ENCODE data around the gene NFKBIZ. TPM values are rescaled to one million over a fixed set of nuclear protein-coding genes. Genes with fewer than 3 reads are reported as not detected.

Gene NFKBIZ
- total RNA-seq, 1 donor from 2014 or later: 39.6 TPM

DNA sequence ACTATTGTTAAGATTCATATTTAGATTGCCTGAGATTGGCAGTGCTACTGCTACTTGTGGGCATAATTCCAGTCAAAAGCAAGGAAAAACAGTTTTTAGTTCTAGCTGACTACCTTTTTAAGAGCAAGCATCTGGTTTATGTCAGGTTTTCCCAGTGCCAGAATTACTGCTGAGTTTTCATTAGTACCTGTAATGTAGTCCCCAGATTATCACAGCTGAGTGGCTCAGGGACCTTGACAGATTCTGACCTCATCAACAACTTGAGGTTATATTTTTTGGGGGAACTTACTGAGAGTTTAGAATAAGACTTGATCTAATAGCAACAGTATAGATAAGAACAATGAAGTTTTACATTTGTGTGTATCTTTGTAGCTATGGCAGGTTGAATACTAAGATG is 39.3 kb upstream of the NFKBIZ start:
- Histone ChIP-seq H4K20me1 (ENCODE audit: insufficient read depth, low read length) (peaks cover 2% of the 10 kb centered on the region), H3K9ac (ENCODE audit: low read length) (no peak overlapping the region), H3K36me3 (ENCODE audit: insufficient read depth, low read length) (no peaks in the 10 kb centered on the region), H3K79me2 (ENCODE audit: insufficient read depth, low read length) (no peaks in the 10 kb centered on the region), H3K27ac (ENCODE audit: low read depth, low read length) (no peak overlapping the region), H3K4me2 (ENCODE audit: low read length) (no peak overlapping the region), H3K4me3 (ENCODE audit: insufficient read depth, low read depth, low read length) (no peak overlapping the region), H3K9me3 (ENCODE audit: insufficient read depth, low read depth, low read length) (no peaks in the 10 kb centered on the region), H3K27me3 (ENCODE audit: insufficient read depth, low read length) (no peaks in the 10 kb centered on the region), H3K4me1 (ENCODE audit: insufficient read depth, low read length) (no peaks in the 10 kb centered on the region), H2AFZ (ENCODE audit: low read depth, low read length) (no peak overlapping the region)
- Mint-ChIP-seq H3K9me3 (ENCODE audit: unreplicated experiment) (no peaks in the 10 kb centered on the region), H3K27ac (ENCODE audit: unreplicated experiment) (no peak overlapping the region), H3K36me3 (ENCODE audit: low read depth, unreplicated experiment) (no peaks in the 10 kb centered on the region), H3K4me1 (ENCODE audit: low read depth, unreplicated experiment) (no peaks in the 10 kb centered on the region), H3K4me3 (ENCODE audit: unreplicated experiment) (no peak overlapping the region), H3K27me3 (ENCODE audit: low read depth, unreplicated experiment) (no peaks in the 10 kb centered on the region)
- DNase-seq (ENCODE audit: low read depth) (no peak), FAIRE-seq (no peak)
- TF ChIP-seq, protein P1, sequence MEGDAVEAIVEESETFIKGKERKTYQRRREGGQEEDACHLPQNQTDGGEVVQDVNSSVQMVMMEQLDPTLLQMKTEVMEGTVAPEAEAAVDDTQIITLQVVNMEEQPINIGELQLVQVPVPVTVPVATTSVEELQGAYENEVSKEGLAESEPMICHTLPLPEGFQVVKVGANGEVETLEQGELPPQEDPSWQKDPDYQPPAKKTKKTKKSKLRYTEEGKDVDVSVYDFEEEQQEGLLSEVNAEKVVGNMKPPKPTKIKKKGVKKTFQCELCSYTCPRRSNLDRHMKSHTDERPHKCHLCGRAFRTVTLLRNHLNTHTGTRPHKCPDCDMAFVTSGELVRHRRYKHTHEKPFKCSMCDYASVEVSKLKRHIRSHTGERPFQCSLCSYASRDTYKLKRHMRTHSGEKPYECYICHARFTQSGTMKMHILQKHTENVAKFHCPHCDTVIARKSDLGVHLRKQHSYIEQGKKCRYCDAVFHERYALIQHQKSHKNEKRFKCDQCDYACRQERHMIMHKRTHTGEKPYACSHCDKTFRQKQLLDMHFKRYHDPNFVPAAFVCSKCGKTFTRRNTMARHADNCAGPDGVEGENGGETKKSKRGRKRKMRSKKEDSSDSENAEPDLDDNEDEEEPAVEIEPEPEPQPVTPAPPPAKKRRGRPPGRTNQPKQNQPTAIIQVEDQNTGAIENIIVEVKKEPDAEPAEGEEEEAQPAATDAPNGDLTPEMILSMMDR (IDR thresholded peaks at IDR 0.05; ENCODE audit: insufficient read depth, low read depth, low read length): no peak

DNA sequence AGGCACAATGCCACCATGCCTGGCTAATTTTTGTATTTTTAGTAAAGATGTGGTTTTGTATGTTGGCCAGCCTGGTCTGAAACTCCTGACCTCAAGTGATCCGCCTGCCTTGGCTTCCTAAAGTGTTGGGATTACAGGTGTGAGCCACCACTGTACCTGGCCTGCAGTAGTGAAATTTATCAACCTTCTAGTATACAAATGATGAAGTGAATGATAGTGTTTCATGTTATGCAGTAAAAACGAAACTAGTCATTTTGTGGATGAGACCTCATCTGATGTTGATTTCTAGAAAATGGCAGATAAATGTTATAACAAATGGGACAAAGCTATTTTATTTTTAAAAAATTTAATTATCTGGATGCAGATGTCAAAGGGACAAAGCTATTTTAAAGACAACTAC is 37.4 kb upstream of the NFKBIZ start:
- Mint-ChIP-seq H3K27me3 (ENCODE audit: low read depth, unreplicated experiment) (no peaks in the 10 kb centered on the region), H3K27ac (ENCODE audit: unreplicated experiment) (no peak overlapping the region), H3K36me3 (ENCODE audit: low read depth, unreplicated experiment) (peaks cover 7% of the 10 kb centered on the region), H3K4me1 (ENCODE audit: low read depth, unreplicated experiment) (peaks cover 2% of the 10 kb centered on the region), H3K9me3 (ENCODE audit: unreplicated experiment) (no peaks in the 10 kb centered on the region), H3K4me3 (ENCODE audit: unreplicated experiment) (no peak overlapping the region)
- Histone ChIP-seq H3K36me3 (ENCODE audit: insufficient read depth, low read length) (no peaks in the 10 kb centered on the region), H3K27me3 (ENCODE audit: insufficient read depth, low read length) (no peaks in the 10 kb centered on the region), H3K4me3 (ENCODE audit: insufficient read depth, low read depth, low read length) (no peak overlapping the region), H3K9me3 (ENCODE audit: insufficient read depth, low read depth, low read length) (no peaks in the 10 kb centered on the region), H3K27ac (ENCODE audit: low read depth, low read length) (no peak overlapping the region), H3K9ac (ENCODE audit: low read length) (no peak overlapping the region), H3K4me1 (ENCODE audit: insufficient read depth, low read length) (no peaks in the 10 kb centered on the region), H2AFZ (ENCODE audit: low read depth, low read length) (no peak overlapping the region), H3K79me2 (ENCODE audit: insufficient read depth, low read length) (no peaks in the 10 kb centered on the region), H4K20me1 (ENCODE audit: insufficient read depth, low read length) (no peaks in the 10 kb centered on the region), H3K4me2 (ENCODE audit: low read length) (no peak overlapping the region)
- FAIRE-seq (no peak), DNase-seq (ENCODE audit: low read depth) (no peak)
- TF ChIP-seq EZH2 (IDR thresholded peaks at IDR 0.05; ENCODE audit: insufficient read depth, low read length): no peak
- TF ChIP-seq, protein P1 (IDR thresholded peaks at IDR 0.05; ENCODE audit: insufficient read depth, low read depth, low read length): no peak

DNA sequence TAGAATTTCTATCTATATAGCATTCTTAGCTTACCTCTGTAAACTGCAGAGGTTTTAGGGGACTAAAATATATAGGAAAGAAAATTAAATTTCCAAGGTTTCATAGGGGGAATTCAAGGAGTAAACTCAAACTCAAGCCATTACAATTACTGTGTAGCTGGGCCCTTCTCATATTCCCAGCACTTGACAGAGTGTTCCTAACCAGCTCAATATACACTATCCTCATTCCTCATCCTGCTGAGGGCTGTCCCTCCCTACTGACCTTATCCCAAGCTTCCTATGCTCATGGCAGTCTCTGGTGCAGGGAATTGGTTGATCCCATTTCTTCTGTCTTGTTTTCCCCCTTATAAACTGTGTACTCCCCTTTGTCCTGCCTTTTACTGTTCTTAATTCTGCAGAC is 36.4 kb upstream of the NFKBIZ start:
- no peaks in the 10 kb centered on the region for H3K36me3 ChIP-seq (ENCODE audit: insufficient read depth, low read length)
- H3K4me3 Mint-ChIP-seq (ENCODE audit: unreplicated experiment): no peak overlapping the region
- no peak for TF ChIP-seq EZH2 (IDR thresholded peaks at IDR 0.05; ENCODE audit: insufficient read depth, low read length)
- TF ChIP-seq, protein P1 (IDR thresholded peaks at IDR 0.05; ENCODE audit: insufficient read depth, low read depth, low read length): no peak
- no peak overlapping the region for H3K27ac ChIP-seq (ENCODE audit: low read depth, low read length)
- H3K27me3 ChIP-seq (ENCODE audit: insufficient read depth, low read length): no peaks in the 10 kb centered on the region
- H3K27me3 Mint-ChIP-seq (ENCODE audit: low read depth, unreplicated experiment): no peaks in the 10 kb centered on the region
- H3K9ac ChIP-seq (ENCODE audit: low read length): no peak overlapping the region
- H3K4me2 ChIP-seq (ENCODE audit: low read length): no peak overlapping the region
- no peaks in the 10 kb centered on the region for H3K9me3 Mint-ChIP-seq (ENCODE audit: unreplicated experiment)
- H3K9me3 ChIP-seq (ENCODE audit: insufficient read depth, low read depth, low read length): no peaks in the 10 kb centered on the region
- H3K4me1 Mint-ChIP-seq (ENCODE audit: low read depth, unreplicated experiment): peaks cover 2% of the 10 kb centered on the region
- no peak for DNase-seq (ENCODE audit: low read depth)
- H3K79me2 ChIP-seq (ENCODE audit: insufficient read depth, low read length): no peaks in the 10 kb centered on the region
- no peaks in the 10 kb centered on the region for H4K20me1 ChIP-seq (ENCODE audit: insufficient read depth, low read length)
- no peak overlapping the region for H3K4me3 ChIP-seq (ENCODE audit: insufficient read depth, low read depth, low read length)
- no peak for FAIRE-seq
- no peaks in the 10 kb centered on the region for H3K4me1 ChIP-seq (ENCODE audit: insufficient read depth, low read length)
- no peak overlapping the region for H3K27ac Mint-ChIP-seq (ENCODE audit: unreplicated experiment)
- peaks cover 11% of the 10 kb centered on the region for H3K36me3 Mint-ChIP-seq (ENCODE audit: low read depth, unreplicated experiment)
- H2AFZ ChIP-seq (ENCODE audit: low read depth, low read length): no peak overlapping the region

All from astrocyte (in vitro differentiated cells and primary cell).